Ishikawa (cell line): ENCODE results near the gene CHN1.

ENCODE experiments used
- CEBPB ChIP-seq: IDR thresholded peaks from 2 replicates; pipeline ENCODE4 v1.6.1; 2012
- CREB1 ChIP-seq: IDR thresholded peaks from 2 replicates; pipeline ENCODE4 v1.6.1; 2012; ENCODE audit warnings: low read depth
- EGR1 ChIP-seq: IDR thresholded peaks from 2 replicates; pipeline ENCODE4 v1.6.1; 2012
- EP300 ChIP-seq: IDR thresholded peaks from 2 replicates; pipeline ENCODE4 v1.6.1; 2012; ENCODE audit warnings: borderline replicate concordance
- FOXM1 ChIP-seq: IDR thresholded peaks from 2 replicates; pipeline ENCODE4 v1.6.1; 2012; ENCODE audit warnings: low read depth, borderline replicate concordance
- NFIC ChIP-seq: IDR thresholded peaks from 2 replicates; pipeline ENCODE4 v1.6.1; 2012
- RAD21 ChIP-seq: IDR thresholded peaks from 2 replicates; pipeline ENCODE4 v1.6.1; 2012; ENCODE audit warnings: low read depth
- TAF1 ChIP-seq: IDR thresholded peaks from 2 replicates; pipeline ENCODE4 v1.6.1; 2012; ENCODE audit warnings: low read depth, mild to moderate bottlenecking
- TCF12 ChIP-seq: IDR thresholded peaks from 2 replicates; pipeline ENCODE4 v1.6.1; 2012; ENCODE audit warnings: low read depth
- TEAD4 ChIP-seq: IDR thresholded peaks from 2 replicates; pipeline ENCODE4 v1.6.1; 2012
- USF1 ChIP-seq: IDR thresholded peaks from 2 replicates; pipeline ENCODE4 v1.6.1; 2012
- YY1 ChIP-seq: IDR thresholded peaks from 2 replicates; pipeline ENCODE4 v1.6.1; 2012; ENCODE audit warnings: low read depth
- ZBTB7A ChIP-seq: IDR thresholded peaks from 2 replicates; pipeline ENCODE4 v1.6.1; 2012; ENCODE audit warnings: low read depth
- TF ChIP-seq, protein P1 (sequence below): IDR thresholded peaks from 2 replicates; pipeline ENCODE4 v1.6.1; 2012
- TF ChIP-seq, protein P2 (sequence below): IDR thresholded peaks from 2 replicates; pipeline ENCODE4 v1.6.1; 2012; ENCODE audit warnings: low read depth, mild to moderate bottlenecking

CHN1 gene

DNA sequence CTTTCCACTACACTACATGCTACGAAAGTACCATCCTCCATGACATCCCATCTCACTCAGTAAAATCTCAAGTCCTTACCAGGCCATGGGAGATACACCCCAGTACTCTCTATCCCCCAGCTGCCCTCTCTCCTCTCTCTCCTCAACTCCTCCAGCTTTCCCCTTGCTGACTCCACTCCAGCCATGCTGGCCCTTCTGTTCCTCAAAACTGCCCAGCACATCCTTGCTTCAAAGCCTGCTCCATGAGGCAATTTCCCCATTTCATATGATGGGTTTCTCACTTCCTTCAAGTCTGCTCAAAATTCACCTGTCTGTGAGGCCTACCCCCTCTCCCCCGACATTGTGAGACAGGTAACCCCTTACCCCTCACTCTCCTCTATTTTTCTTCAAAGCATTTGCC lies 8.6 kb downstream of the CHN1 start:
- TF ChIP-seq EGR1 (no peak), TEAD4 (no peak), TCF12 (no peak), ZBTB7A (no peak), CEBPB (no peak), USF1 (no peak), RAD21 (no peak), TAF1 (no peak), EP300 (no peak), FOXM1 (no peak), YY1 (no peak), CREB1 (no peak), NFIC (no peak)
- TF ChIP-seq, protein P1, sequence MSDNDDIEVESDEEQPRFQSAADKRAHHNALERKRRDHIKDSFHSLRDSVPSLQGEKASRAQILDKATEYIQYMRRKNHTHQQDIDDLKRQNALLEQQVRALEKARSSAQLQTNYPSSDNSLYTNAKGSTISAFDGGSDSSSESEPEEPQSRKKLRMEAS: no peak
- TF ChIP-seq, protein P2, sequence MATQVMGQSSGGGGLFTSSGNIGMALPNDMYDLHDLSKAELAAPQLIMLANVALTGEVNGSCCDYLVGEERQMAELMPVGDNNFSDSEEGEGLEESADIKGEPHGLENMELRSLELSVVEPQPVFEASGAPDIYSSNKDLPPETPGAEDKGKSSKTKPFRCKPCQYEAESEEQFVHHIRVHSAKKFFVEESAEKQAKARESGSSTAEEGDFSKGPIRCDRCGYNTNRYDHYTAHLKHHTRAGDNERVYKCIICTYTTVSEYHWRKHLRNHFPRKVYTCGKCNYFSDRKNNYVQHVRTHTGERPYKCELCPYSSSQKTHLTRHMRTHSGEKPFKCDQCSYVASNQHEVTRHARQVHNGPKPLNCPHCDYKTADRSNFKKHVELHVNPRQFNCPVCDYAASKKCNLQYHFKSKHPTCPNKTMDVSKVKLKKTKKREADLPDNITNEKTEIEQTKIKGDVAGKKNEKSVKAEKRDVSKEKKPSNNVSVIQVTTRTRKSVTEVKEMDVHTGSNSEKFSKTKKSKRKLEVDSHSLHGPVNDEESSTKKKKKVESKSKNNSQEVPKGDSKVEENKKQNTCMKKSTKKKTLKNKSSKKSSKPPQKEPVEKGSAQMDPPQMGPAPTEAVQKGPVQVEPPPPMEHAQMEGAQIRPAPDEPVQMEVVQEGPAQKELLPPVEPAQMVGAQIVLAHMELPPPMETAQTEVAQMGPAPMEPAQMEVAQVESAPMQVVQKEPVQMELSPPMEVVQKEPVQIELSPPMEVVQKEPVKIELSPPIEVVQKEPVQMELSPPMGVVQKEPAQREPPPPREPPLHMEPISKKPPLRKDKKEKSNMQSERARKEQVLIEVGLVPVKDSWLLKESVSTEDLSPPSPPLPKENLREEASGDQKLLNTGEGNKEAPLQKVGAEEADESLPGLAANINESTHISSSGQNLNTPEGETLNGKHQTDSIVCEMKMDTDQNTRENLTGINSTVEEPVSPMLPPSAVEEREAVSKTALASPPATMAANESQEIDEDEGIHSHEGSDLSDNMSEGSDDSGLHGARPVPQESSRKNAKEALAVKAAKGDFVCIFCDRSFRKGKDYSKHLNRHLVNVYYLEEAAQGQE: no peak

DNA sequence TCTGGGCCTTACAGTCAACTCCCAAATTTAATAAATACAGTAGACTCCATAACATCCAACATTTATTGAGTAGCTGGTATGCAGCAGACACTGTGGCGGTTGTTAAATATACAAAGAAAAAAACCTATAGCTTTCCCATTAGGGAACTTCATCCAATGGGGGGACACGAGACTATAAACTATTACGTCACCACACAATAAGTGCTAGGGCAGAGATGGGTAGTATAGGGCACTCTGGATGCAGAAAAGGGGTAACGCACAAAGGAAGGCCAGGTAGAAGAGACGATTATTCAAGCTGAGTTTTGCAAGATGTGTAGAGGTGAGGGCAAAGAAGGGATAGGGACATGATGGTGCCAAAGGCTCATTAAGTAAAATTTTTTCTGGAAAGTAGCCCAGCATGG lies 10.8 kb downstream of the CHN1 start:
- no peak for TF ChIP-seq TEAD4
- TF ChIP-seq YY1: no peak
- no peak for TF ChIP-seq NFIC
- no peak for TF ChIP-seq ZBTB7A
- TF ChIP-seq CREB1: no peak
- TF ChIP-seq FOXM1: no peak
- TF ChIP-seq EGR1: no peak
- no peak for TF ChIP-seq EP300
- TF ChIP-seq, protein P2: no peak
- TF ChIP-seq USF1: no peak
- no peak for TF ChIP-seq RAD21
- TF ChIP-seq TAF1: no peak
- TF ChIP-seq TCF12: no peak

- no peak for TF ChIP-seq YY1
- no peak for TF ChIP-seq TCF12
- TF ChIP-seq RAD21: no peak
- TF ChIP-seq ZBTB7A: no peak
- TF ChIP-seq, protein P1: no peak
- TF ChIP-seq FOXM1: no peak
- no peak for TF ChIP-seq EP300
- TF ChIP-seq TEAD4: no peak
- no peak for TF ChIP-seq NFIC
- TF ChIP-seq TAF1: no peak
- no peak for TF ChIP-seq CREB1
- TF ChIP-seq USF1: no peak
- no peak for TF ChIP-seq CEBPB
- no peak for TF ChIP-seq EGR1
- TF ChIP-seq, protein P2: no peak
Observed at GRCh38 chr2:174992886-174993285, 12.3 kb downstream of the CHN1 start.

DNA sequence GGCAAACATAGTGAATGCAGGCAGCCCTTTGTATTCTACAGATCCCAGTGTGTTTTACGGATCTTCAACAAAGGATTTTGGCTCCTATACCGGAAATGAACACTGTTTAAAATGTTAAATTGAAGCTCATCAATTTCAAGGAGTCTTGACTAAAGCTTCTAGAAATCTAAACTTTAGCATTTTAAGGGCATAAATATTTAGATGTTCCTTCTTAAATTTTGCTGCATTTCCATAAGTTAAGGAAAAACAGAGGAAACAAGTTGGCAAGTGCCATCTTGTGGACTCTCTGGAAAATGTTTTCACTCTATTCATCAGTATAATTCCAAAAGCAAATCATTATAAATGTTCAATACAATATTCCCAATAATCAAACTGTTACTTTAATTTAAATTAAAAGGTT lies 19.6 kb downstream of the CHN1 start:
- TF ChIP-seq EP300 (no peak), RAD21 (peak; percentile 81)

GRCh38 chr2:174984561-174984960 lies 20.6 kb downstream of the CHN1 start:
- TF ChIP-seq EP300 (no peak), FOXM1 (no peak), ZBTB7A (no peak), USF1 (no peak), TAF1 (no peak), CEBPB (no peak), TCF12 (no peak), TEAD4 (no peak), CREB1 (no peak), YY1 (no peak), EGR1 (no peak), RAD21 (no peak)
- TF ChIP-seq, protein P2: no peak
- TF ChIP-seq, protein P1: no peak
